ENCODE results near the gene GAB2. TPM values are rescaled to one million over a fixed set of nuclear protein-coding genes. Genes with fewer than 3 reads are reported as not detected.
"Not testable (repeated sequence)": the region's sequence is repeated elsewhere in the genome, so short reads cannot be mapped to it uniquely, and the experiment has no call there.

The GAB2 gene
- polyA plus RNA-seq, 1 experiment, result 8.7 TPM

GRCh38 chr11:78179459-78180071 is 238.1 kb downstream of the GAB2 start:
- no peaks in the 10 kb centered on the region for H3K27me3 ChIP-seq (ENCODE audit: control insufficient read depth, insufficient read depth, low read length)
- H3K9me3 ChIP-seq (ENCODE audit: control insufficient read depth, insufficient read depth, low read length), result no peaks in the 10 kb centered on the region
- H3K4me3 ChIP-seq (ENCODE audit: low read depth, low read length), result no peak overlapping the region
- CTCF ChIA-PET, result no interaction called here
- no peak for DNase-seq (ENCODE audit: low read depth, low spot score)
- no peak for TF ChIP-seq CTCF (IDR thresholded peaks at IDR 0.05; ENCODE audit: low read depth, low read length)
- POLR2A ChIA-PET, result no interaction called here
- H3K27ac ChIP-seq (ENCODE audit: low read depth, low read length), result no peak overlapping the region

GRCh38 chr11:78177216-78177615 is 240.4 kb downstream of the GAB2 start:
- Histone ChIP-seq H3K27ac (ENCODE audit: low read depth, low read length) (no peak overlapping the region), H3K4me3 (ENCODE audit: low read depth, low read length) (no peak overlapping the region), H3K27me3 (ENCODE audit: control insufficient read depth, insufficient read depth, low read length) (no peaks in the 10 kb centered on the region), H3K9me3 (ENCODE audit: control insufficient read depth, insufficient read depth, low read length) (no peaks in the 10 kb centered on the region)
- POLR2A ChIA-PET, result no interaction called here
- no peak for TF ChIP-seq CTCF (IDR thresholded peaks at IDR 0.05; ENCODE audit: low read depth, low read length)
- DNase-seq (ENCODE audit: low read depth, low spot score), result no peak
- CTCF ChIA-PET, result no interaction called here

- Histone ChIP-seq H3K27ac (ENCODE audit: low read depth, low read length) (no peak overlapping the region), H3K9me3 (ENCODE audit: control insufficient read depth, insufficient read depth, low read length) (no peaks in the 10 kb centered on the region), H3K27me3 (ENCODE audit: control insufficient read depth, insufficient read depth, low read length) (no peaks in the 10 kb centered on the region), H3K4me3 (ENCODE audit: low read depth, low read length) (no peak overlapping the region)
- ChIA-PET CTCF (no interaction called here), POLR2A (no interaction called here)
- no peak for TF ChIP-seq CTCF (IDR thresholded peaks at IDR 0.05; ENCODE audit: low read depth, low read length)
- DNase-seq (ENCODE audit: low read depth, low spot score), result no peak
These were observed 240.9 kb downstream of the GAB2 start for GRCh38 chr11:78176605-78177141.

- H3K27me3 ChIP-seq (ENCODE audit: control insufficient read depth, insufficient read depth, low read length); POLR2A ChIA-PET; H3K27ac ChIP-seq (ENCODE audit: low read depth, low read length); DNase-seq (ENCODE audit: low read depth, low spot score); CTCF ChIA-PET; H3K4me3 ChIP-seq (ENCODE audit: low read depth, low read length); H3K9me3 ChIP-seq (ENCODE audit: control insufficient read depth, insufficient read depth, low read length): not testable (repeated sequence)
These were observed 241.8 kb downstream of the GAB2 start for GRCh38 chr11:78175862-78176261.

GRCh38 chr11:78171951-78172350 is 245.7 kb downstream of the GAB2 start:
- no peak overlapping the region for H3K4me3 ChIP-seq (ENCODE audit: low read depth, low read length)
- no peak for TF ChIP-seq CTCF (IDR thresholded peaks at IDR 0.05; ENCODE audit: low read depth, low read length)
- no peak for DNase-seq (ENCODE audit: low read depth, low spot score)
- no peaks in the 10 kb centered on the region for H3K27me3 ChIP-seq (ENCODE audit: control insufficient read depth, insufficient read depth, low read length)
- H3K9me3 ChIP-seq (ENCODE audit: control insufficient read depth, insufficient read depth, low read length), result no peaks in the 10 kb centered on the region
- H3K27ac ChIP-seq (ENCODE audit: low read depth, low read length), result no peak overlapping the region
- ChIA-PET CTCF (no interaction called here), POLR2A (interaction anchor here (0.6 kb wide), 1 partner anchor 13 kb away, joined by 3 read pairs; no protein-coding TSS in a partner anchor)

All from AG04450 (cell line).